ENCODE results near the gene ANKRD13B. TPM values are rescaled to one million over a fixed set of nuclear protein-coding genes. Genes with fewer than 3 reads are reported as not detected.
A peak's percentile ranks its signal among the peaks of the same experiment; 100 is the strongest.

The ANKRD13B gene
- total RNA-seq, 1 donor from 2014 or later = 2.8 TPM

GRCh38 chr17:29620271-29620670 lies 27.3 kb downstream of the ANKRD13B start:
- Histone ChIP-seq H3K36me3 (no peaks in the 10 kb centered on the region), H3K4me2 (no peak overlapping the region), H2AFZ (replicated peaks) (no peak overlapping the region), H3K9ac (no peak overlapping the region), H3F3A (ENCODE audit: low read depth) (peaks cover 33% of the 10 kb centered on the region), H3K4me3 (no peak overlapping the region), H3K9me3 (ENCODE audit: low read depth) (no peaks in the 10 kb centered on the region), H3K4me1 (peaks cover 16% of the 10 kb centered on the region), H3K27ac (no peak overlapping the region), H3K27me3 (peaks cover 91% of the 10 kb centered on the region), H3K79me2 (ENCODE audit: low read depth) (no peaks in the 10 kb centered on the region), H4K20me1 (ENCODE audit: low read depth) (peaks cover 11% of the 10 kb centered on the region)
- Mint-ChIP-seq H3K36me3 (no peaks in the 10 kb centered on the region), H3K27ac (no peak overlapping the region), H3K27me3 (ENCODE audit: insufficient read depth, low read depth) (peaks cover 30% of the 10 kb centered on the region), H3K4me3 (no peak overlapping the region), H3K9me3 (no peaks in the 10 kb centered on the region), H3K4me1 (peaks cover 31% of the 10 kb centered on the region)
- TF ChIP-seq CTCF (IDR thresholded peaks at IDR 0.05) (no peak), EZH2phosphoT487 (IDR thresholded peaks at IDR 0.05) (no peak), EZH2 (IDR thresholded peaks at IDR 0.05) (no peak)
- no peak for DNase-seq (ENCODE audit: low spot score)

GRCh38 chr17:29620779-29621500 lies 28.0 kb downstream of the ANKRD13B start:
- peaks cover 11% of the 10 kb centered on the region for H4K20me1 ChIP-seq (ENCODE audit: low read depth)
- no peaks in the 10 kb centered on the region for H3K9me3 ChIP-seq (ENCODE audit: low read depth)
- peaks cover 33% of the 10 kb centered on the region for H3F3A ChIP-seq (ENCODE audit: low read depth)
- H3K79me2 ChIP-seq (ENCODE audit: low read depth) = no peaks in the 10 kb centered on the region
- no peak overlapping the region for H3K27ac Mint-ChIP-seq
- H2AFZ ChIP-seq (replicated peaks) = no peak overlapping the region
- peaks cover 30% of the 10 kb centered on the region for H3K4me1 Mint-ChIP-seq
- peaks cover 15% of the 10 kb centered on the region for H3K4me1 ChIP-seq
- H3K36me3 Mint-ChIP-seq = peaks cover 3% of the 10 kb centered on the region
- H3K27ac ChIP-seq = no peak overlapping the region
- no peak overlapping the region for H3K4me2 ChIP-seq
- no peak for DNase-seq (ENCODE audit: low spot score)
- peaks cover 84% of the 10 kb centered on the region for H3K27me3 ChIP-seq
- no peak for TF ChIP-seq EZH2 (IDR thresholded peaks at IDR 0.05)
- no peak for TF ChIP-seq EZH2phosphoT487 (IDR thresholded peaks at IDR 0.05)
- no peak for TF ChIP-seq CTCF (IDR thresholded peaks at IDR 0.05)
- peak overlapping the region; percentile 85 for H3K4me3 Mint-ChIP-seq
- no peaks in the 10 kb centered on the region for H3K9me3 Mint-ChIP-seq
- no peak overlapping the region for H3K4me3 ChIP-seq
- H3K36me3 ChIP-seq = no peaks in the 10 kb centered on the region
- H3K9ac ChIP-seq = no peak overlapping the region
- peaks cover 32% of the 10 kb centered on the region for H3K27me3 Mint-ChIP-seq (ENCODE audit: insufficient read depth, low read depth)

GRCh38 chr17:29621751-29622194 lies 28.8 kb downstream of the ANKRD13B start:
- peaks cover 3% of the 10 kb centered on the region for H3K36me3 Mint-ChIP-seq
- Histone ChIP-seq H2AFZ (replicated peaks) (no peak overlapping the region), H3K27me3 (peaks cover 76% of the 10 kb centered on the region), H4K20me1 (ENCODE audit: low read depth) (peaks cover 3% of the 10 kb centered on the region), H3K4me2 (peak overlapping the region; percentile 97), H3K79me2 (ENCODE audit: low read depth) (no peaks in the 10 kb centered on the region), H3K9ac (no peak overlapping the region), H3K9me3 (ENCODE audit: low read depth) (no peaks in the 10 kb centered on the region), H3K27ac (no peak overlapping the region), H3K4me3 (peak overlapping the region; percentile 75), H3F3A (ENCODE audit: low read depth) (peaks cover 24% of the 10 kb centered on the region), H3K4me1 (peaks cover 10% of the 10 kb centered on the region), H3K36me3 (no peaks in the 10 kb centered on the region)
- H3K27ac Mint-ChIP-seq = no peak overlapping the region
- peaks cover 24% of the 10 kb centered on the region for H3K4me1 Mint-ChIP-seq
- DNase-seq (ENCODE audit: low spot score) = no peak
- no peaks in the 10 kb centered on the region for H3K9me3 Mint-ChIP-seq
- TF ChIP-seq EZH2 (IDR thresholded peaks at IDR 0.05) = peak; percentile 13
- TF ChIP-seq EZH2phosphoT487 (IDR thresholded peaks at IDR 0.05) = no peak
- H3K27me3 Mint-ChIP-seq (ENCODE audit: insufficient read depth, low read depth) = peaks cover 24% of the 10 kb centered on the region
- peak overlapping the region; percentile 85 for H3K4me3 Mint-ChIP-seq
